Neutrophil (primary cell): ENCODE data around the gene ADAMTSL3.

ENCODE experiments used
- H3K27ac ChIP-seq: fragments of 200-600 bp; sonication (generic); 2 replicates; pipeline ENCODE4 v1.5.1; 2016; ENCODE audit warnings: mild to moderate bottlenecking, moderate library complexity
- H3K27me3 ChIP-seq: fragments of 200-600 bp; sonication (generic); 2 replicates; pipeline ENCODE4 v1.6.0; 2016; ENCODE audit warnings: mild to moderate bottlenecking
- H3K36me3 ChIP-seq: fragments of 200-600 bp; sonication (generic); 2 replicates; pipeline ENCODE4 v1.5.1; 2017
- H3K4me1 ChIP-seq, 2 experiments: fragments of 200-600 bp in 1 of 2; sonication (generic) in 1 of 2; 1 replicate in 1 of 2; 2 replicates in 1 of 2; pipeline versions ENCODE4 v1.5.1 to v1.6.1; 2013 to 2016; ENCODE audit warnings: low read depth in 1 of 2, low read length in 1 of 2, mild to moderate bottlenecking in 1 of 2, moderate library complexity in 1 of 2; ENCODE audit not compliant: control insufficient read depth in 1 of 2, insufficient read depth in 1 of 2
- H3K4me3 ChIP-seq, 2 experiments: fragments of 200-600 bp in 1 of 2; sonication (generic) in 1 of 2; 1 replicate in 1 of 2; 2 replicates in 1 of 2; pipeline ENCODE4 v1.5.1; 2013 to 2016; ENCODE audit warnings: low read depth in 1 of 2, low read length in 1 of 2, mild to moderate bottlenecking in 1 of 2, moderate library complexity in 1 of 2
- H3K9me3 ChIP-seq: fragments of 200-600 bp; sonication (generic); 2 replicates; pipeline ENCODE4 v1.5.1; 2016
- TF ChIP-seq, protein P1 (sequence below): fragments of 200-600 bp; sonication (generic); IDR thresholded peaks from 2 replicates; pipeline ENCODE4 v1.5.1; 2016; ENCODE audit warnings: antibody characterized with exemption

The ADAMTSL3 gene

GRCh38 chr15:83685916-83686332 is 32.0 kb downstream of the ADAMTSL3 start:
- H3K4me3 ChIP-seq = no peak overlapping the region
- H3K9me3 ChIP-seq = no peaks in the 10 kb centered on the region
- no peaks in the 10 kb centered on the region for H3K36me3 ChIP-seq
- H3K27me3 ChIP-seq = no peaks in the 10 kb centered on the region
- TF ChIP-seq, protein P1, sequence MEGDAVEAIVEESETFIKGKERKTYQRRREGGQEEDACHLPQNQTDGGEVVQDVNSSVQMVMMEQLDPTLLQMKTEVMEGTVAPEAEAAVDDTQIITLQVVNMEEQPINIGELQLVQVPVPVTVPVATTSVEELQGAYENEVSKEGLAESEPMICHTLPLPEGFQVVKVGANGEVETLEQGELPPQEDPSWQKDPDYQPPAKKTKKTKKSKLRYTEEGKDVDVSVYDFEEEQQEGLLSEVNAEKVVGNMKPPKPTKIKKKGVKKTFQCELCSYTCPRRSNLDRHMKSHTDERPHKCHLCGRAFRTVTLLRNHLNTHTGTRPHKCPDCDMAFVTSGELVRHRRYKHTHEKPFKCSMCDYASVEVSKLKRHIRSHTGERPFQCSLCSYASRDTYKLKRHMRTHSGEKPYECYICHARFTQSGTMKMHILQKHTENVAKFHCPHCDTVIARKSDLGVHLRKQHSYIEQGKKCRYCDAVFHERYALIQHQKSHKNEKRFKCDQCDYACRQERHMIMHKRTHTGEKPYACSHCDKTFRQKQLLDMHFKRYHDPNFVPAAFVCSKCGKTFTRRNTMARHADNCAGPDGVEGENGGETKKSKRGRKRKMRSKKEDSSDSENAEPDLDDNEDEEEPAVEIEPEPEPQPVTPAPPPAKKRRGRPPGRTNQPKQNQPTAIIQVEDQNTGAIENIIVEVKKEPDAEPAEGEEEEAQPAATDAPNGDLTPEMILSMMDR = no peak
- H3K4me1 ChIP-seq = no peaks in the 10 kb centered on the region
- no peak overlapping the region for H3K27ac ChIP-seq

DNA sequence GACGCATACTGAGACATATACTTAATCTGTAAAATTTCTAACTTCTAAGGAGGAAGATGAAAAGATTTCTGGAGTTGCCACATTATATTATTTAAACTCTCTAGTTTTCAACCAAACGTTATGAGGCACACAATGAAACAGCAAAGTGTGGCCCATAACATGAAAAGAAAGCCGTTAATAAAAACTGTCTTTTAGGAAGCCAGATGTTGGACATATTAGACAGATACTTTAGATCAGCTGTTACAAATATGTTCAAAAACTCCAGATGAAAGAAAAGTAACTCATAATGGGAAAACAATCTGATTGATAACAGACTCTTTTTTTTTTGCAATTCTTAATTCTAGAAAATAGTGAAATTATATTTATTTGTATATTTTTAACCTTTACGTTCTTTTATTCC is 34.3 kb downstream of the ADAMTSL3 start:
- H3K9me3 ChIP-seq = no peaks in the 10 kb centered on the region
- no peaks in the 10 kb centered on the region for H3K27me3 ChIP-seq
- no peak overlapping the region for H3K4me3 ChIP-seq
- no peaks in the 10 kb centered on the region for H3K4me1 ChIP-seq
- TF ChIP-seq, protein P1 = no peak
- H3K36me3 ChIP-seq = no peaks in the 10 kb centered on the region
- H3K27ac ChIP-seq = no peak overlapping the region

DNA sequence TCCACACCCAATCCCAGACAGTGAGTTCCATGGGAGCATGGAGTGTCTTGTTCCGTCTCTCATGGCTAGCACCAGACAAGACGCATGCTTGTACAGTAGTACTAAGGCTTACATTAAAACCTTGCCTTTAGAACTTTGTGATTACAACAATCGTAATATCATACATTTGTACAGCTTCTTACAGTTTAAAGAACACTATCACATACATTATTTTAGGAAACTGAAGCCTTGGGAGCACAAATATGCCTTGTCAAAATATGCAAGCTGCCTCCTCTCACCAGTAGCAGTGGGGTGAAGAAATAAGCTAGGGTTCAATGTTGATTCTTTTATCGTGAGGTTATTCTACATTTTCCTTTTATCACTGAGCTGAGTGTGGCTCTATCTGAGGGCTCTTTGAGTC is 36.8 kb downstream of the ADAMTSL3 start:
- no peaks in the 10 kb centered on the region for H3K27me3 ChIP-seq

DNA sequence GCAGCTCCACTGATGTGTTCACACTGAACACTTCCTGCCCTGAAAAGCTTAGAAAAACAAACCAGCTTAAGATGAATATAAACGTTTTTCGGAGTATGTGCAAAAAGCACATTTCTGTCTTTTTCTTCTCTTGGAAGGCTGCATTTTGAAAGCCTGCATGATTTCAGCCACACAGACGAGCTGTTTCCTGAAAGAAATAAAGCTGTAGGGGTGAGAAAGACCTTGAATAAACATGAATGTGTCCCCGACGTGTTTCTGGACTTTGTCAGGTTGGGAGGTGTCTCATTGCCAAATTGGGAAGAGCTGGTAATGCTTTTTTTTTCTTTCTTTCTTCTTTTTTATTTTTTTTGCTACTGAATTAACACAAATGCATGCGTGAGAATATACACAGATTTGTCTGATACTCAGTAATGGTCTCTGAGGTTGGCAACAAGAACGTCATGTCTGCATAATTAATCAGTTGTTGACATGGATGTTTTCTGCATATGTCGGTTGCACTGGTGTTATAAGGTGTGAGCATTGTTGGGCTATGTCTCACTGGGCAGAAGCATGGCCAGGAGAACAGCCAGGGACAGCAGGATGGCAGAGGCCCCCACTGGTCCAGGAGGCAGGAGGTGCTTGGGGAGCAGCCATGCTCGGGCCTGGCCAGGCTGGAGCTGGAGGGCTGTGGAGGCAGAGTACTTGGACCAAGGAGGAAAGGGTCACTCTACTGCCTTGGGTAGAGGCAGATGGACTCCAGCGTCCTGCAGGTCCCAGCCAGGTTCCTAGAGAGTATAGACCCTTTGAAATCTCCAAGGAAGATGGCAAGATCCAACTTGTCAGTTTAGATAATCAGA is 39.0 kb downstream of the ADAMTSL3 start:
- TF ChIP-seq, protein P1 = no peak
- no peaks in the 10 kb centered on the region for H3K27me3 ChIP-seq
- H3K36me3 ChIP-seq = no peaks in the 10 kb centered on the region
- H3K4me3 ChIP-seq = no peak overlapping the region
- H3K4me1 ChIP-seq = no peaks in the 10 kb centered on the region
- no peak overlapping the region for H3K27ac ChIP-seq
- H3K9me3 ChIP-seq = no peaks in the 10 kb centered on the region

More for the DNA sequence above, 36.8 kb downstream of the ADAMTSL3 start:
- TF ChIP-seq, protein P1 = no peak
- H3K9me3 ChIP-seq = no peaks in the 10 kb centered on the region
- H3K36me3 ChIP-seq = no peaks in the 10 kb centered on the region
- no peak overlapping the region for H3K4me3 ChIP-seq
- H3K4me1 ChIP-seq = no peaks in the 10 kb centered on the region
- no peak overlapping the region for H3K27ac ChIP-seq

DNA sequence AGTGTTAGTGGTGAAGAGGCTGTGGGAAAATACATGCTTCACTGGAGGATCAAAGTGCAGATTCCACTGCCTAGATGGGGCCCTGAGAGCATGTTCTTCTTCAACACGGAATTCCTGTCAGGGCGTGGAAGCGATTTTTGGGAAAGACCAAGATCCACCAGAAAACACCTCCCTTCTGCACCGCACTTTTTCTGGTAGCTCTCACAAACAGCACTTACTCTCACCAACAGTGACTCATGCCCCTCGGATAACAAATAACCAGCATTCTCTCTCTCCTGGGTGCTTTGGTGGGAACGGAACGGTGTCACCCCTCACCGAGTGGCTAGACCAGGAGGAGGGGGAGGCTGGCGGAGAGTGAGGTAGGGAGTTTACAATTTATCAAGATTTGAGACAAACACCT is 40.1 kb downstream of the ADAMTSL3 start:
- H3K4me1 ChIP-seq = no peaks in the 10 kb centered on the region
- TF ChIP-seq, protein P1 = no peak
- no peak overlapping the region for H3K4me3 ChIP-seq
- H3K36me3 ChIP-seq = no peaks in the 10 kb centered on the region
- H3K9me3 ChIP-seq = no peaks in the 10 kb centered on the region
- no peak overlapping the region for H3K27ac ChIP-seq
- no peaks in the 10 kb centered on the region for H3K27me3 ChIP-seq
